GM03348 (cell line): ENCODE data around the gene DDR1.
"Not testable (repeated sequence)": the region's sequence is repeated elsewhere in the genome, so short reads cannot be mapped to it uniquely, and the experiment has no call there.

ENCODE experiments used
- DNase-seq: peaks from one replicate; pipeline ENCODE4 v3.0.0; 2012; ENCODE audit warnings: low spot score

DDR1 gene

GRCh38 chr6:30854285-30855040, 29.9 kb upstream of the DDR1 start:
- no peak for DNase-seq

DNA sequence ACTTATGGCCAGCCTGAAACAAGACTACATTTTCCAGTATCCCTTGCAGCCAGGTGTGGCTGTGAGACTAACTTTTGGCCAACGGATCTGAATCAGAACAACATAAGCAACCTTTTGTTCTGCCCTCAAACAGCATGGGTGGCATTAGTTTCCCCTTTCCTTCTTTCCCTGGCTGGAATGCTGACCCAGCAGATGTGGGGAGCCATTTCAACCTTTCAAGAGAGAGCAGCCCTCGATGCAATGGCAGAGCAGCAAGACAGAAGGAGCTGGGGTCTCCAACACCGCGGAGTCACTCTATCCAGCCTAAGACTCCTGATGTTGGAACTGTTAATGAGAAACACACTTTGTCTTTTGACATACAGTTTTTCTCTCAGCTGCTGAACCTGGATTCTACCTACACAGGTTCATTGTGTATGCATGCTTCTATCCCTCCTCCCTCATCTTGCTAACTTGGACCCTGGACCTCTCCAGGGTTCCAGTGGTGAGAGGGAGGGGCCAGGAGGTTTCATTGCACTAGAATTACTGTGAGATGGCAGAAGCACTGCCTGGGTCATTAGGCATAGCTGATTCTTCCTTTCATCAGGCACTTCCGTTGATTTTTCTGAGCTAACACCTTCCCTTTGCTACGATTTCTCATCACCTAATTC, 28.8 kb upstream of the DDR1 start:
- no peak for DNase-seq

DNA sequence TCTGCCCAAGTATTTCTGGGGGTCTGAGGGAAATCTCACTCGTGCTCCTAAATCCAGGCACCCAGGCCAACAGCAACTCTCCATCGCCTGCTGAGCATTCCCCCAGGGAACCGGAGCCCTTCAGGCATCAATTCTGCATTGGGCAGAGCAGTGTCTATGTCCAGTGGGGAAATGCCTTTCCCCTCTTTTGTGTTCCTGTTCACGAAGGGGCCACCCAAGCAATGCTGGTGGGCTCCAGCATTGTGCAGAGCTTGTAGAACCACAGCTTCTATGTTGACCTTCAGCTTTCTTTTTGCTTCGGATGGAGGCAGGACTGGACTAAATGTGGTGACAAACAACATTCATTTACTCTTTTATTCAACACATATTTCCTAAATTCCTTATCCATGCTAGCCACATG, 27.2 kb upstream of the DDR1 start:
- DNase-seq, result no peak

GRCh38 chr6:30857549-30857948, 26.8 kb upstream of the DDR1 start:
- no peak for DNase-seq

- not testable (repeated sequence) for DNase-seq
These were observed 24.6 kb upstream of the DDR1 start for GRCh38 chr6:30859726-30860125.

DNA sequence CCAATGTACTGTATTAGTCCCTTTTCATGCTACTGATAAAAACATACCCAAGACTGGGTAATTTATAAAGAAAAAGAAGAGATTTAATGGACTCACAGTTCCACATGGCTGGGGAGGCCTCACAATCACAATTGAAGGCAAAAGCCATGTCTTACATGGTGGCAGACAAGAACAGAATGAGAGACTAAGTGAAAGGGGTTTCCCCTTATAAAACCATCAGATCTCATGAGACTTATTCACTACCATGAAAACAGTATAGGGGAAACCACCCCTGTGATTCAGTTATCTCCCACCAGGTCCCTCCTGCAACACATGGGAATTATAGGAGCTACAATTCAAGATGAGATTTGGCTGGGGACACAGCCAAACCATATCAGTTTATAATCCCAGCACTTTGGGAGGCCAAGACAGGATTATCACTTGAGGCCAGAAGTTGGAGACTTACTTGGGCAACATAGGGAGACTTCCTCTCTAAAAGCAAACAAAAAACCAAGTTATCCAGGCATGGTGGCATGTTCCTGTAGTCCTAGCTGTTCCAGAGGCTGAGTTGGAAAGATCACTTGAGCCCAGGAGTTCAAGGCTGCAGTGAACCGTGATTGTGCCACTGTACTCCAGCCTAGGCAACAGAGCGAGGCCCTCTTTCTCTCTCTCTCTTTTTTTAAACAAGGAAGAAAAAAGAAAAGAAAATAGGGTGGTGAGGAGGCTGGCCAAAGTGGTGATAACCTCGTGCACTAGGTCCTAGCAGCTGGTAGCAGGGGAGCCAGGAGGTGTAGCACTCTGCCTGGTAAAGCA, 22.9 kb upstream of the DDR1 start:
- no peak for DNase-seq

GRCh38 chr6:30862156-30862875, 22.0 kb upstream of the DDR1 start:
- no peak for DNase-seq

GRCh38 chr6:30864325-30864724, 20.0 kb upstream of the DDR1 start:
- DNase-seq, result no peak

- not testable (repeated sequence) for DNase-seq
These were observed 15.0 kb upstream of the DDR1 start for GRCh38 chr6:30869241-30869749.

DNA sequence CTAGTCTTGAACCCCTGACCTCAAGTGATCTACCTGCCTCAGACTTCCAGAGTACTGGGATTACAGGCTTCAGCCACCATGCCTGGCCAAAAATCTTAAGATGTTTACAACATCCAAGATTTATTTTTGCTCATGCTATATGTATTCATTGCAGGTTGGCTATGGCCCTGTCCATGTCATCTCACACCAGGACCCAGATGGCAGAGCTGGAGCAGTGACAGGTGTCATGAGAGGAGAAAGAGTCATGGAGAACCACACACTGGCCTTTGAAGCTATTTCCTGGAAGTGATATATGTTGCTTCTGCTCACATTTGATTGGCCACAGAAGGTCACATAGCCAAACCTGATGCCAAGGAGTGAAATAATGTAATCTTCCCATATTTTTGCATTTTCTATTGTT, 13.8 kb upstream of the DDR1 start:
- no peak for DNase-seq

DNA sequence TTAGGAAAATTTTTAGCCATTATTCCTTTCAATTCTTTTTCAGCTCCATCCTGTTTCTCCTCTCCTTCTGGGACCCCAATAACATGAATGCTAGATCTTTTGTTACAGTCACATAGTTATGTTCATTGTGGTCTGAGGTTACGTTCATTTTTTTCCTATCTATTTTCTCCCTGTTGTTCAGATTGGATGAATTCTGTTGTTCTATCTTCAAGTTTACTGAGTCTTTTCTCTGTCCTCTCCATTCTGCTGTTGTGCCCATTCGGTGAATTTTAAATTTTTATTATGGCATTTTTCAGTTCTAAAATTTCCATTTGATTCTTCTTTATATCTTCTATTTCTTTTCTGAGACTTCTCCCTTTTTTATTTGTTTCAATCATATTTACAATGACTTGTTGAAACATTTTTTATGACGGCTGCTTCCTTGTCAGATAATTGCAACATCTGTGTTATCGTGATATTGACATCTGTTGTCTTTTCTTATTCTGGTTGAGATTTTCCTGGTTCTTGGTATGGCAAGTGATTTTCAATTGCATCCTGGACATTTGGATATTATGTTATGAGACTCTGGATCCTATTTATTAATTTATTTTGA, 12.6 kb upstream of the DDR1 start:
- no peak for DNase-seq

DNA sequence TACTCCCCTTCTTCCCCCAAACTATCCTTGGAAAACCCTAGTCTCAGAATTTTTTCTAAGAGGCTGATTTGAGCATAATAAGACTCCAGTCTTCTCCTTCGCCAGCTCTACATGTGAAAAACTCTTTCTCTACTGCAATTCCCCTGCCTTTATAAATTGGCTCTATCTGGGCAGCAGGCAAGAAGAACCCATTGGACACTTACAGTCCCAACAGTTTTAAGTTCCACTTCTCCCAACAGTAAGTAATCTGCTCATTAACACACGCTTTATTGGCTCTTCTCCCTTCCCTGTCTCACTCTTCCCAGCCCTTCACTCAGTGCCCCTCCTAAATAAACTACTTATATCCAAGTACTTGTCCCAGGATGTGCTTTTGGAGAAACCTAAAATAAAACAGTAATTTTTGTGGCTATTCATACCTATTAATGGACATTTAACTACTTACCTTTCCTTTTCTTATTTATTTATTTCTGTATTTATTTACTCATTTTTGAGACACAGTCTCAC, 11.1 kb upstream of the DDR1 start:
- DNase-seq, result no peak

DNA sequence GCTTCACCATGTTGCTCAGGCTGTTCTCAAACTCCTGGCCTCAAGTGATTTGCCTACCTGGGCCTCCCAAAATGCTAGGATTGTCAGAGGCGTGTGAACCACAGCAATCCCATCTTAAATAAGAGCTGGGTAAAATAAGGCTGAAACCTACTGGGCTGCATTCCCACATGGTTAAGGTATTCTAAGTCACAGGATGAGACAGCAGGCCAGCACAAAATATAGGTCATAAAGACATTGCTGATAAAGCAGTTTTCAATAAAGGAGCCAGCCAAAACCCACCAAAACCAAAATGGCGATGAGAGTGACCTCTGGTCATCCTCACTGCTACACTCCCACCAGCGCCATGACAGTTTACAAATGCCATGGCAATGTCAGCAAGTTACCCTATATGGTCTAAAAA, 10.5 kb upstream of the DDR1 start:
- not testable (repeated sequence) for DNase-seq

GRCh38 chr6:30875244-30876038, 8.9 kb upstream of the DDR1 start:
- no peak for DNase-seq

GRCh38 chr6:30876039-30876730, 8.1 kb upstream of the DDR1 start:
- no peak for DNase-seq

DNA sequence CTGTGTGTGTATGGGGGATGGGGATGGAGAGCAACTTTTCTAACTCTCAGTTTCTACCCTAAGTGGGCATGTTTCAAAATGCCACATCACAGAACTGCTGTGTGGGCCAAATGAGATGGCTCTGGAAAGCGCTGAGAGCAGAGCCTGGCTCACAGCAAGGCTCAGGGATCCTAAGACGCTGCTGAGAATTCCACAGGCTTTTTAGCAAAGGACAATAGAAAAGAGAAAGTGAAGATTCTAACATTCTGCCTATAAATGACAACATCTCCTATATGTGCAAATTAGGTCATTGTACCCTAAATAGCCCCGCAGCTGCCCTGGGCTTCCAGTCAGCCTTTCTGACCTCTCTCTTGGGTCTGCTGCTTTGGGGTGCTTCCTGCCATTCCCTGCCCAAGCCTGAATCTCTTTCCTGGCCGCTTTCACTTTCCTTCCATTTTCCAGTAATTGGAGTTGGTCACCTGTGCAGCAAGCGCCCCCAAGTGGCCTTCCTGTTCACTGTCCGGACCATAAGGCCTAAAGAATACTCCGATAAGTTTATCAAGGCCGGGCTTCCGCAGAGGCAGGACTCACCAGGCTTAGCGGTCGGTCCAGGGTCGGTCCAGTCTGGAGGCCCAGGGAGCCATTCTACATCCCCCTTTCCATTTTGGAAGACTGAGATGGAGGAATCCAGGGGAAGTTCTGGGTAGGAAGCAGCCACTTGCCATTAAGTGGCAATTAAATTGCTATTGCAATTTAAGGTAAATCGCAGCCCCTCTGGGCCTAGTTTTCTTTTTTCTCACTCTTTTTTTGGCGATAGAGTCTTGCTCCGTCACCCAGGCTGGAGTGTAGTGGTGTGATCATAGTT, 6.7 kb upstream of the DDR1 start:
- peak; percentile 90 for DNase-seq

DNA sequence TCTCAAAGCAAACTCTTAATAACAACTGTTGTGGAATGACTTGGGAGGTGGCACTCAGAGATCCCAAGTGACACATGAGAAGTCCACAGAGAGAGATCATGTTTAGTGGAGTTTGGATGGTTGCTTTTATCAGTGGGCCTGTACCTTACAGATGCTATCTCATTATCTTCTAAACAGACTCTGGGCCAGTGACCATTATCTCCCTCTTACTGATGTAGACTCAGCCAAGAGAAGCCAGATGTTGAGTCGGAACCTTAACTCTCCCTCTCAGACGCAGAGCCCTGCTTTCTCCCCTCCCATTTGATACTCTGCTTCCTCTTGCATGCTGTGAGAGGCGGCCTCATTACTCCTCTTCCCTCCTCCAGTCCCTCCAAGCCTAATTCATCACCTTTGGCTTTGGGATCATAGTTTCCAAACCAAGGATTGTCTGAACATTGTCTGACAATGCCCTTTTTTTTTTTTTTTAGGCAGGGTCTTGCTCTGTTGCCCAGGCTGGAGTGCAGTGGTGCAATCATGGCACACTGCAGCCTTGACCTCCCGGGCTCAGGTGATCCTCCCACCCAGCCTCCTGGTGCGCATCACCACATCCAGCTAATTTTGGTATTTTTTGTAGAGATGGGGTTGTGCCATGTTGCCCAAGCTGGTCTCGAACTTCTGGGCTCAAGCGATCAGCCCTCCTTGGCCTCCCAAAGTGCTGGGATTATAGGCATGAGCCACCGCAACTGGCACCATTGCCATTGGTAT, 4.5 kb upstream of the DDR1 start:
- no peak for DNase-seq

GRCh38 chr6:30880698-30881252, 3.5 kb upstream of the DDR1 start:
- DNase-seq, result no peak
